Neuron (in vitro differentiated cells): Measurements from ENCODE around the gene GLI2.

Experiments used
- H2AFZ ChIP-seq: one replicate; pipeline ENCODE4 v1.6.1; 2013; ENCODE audit warnings: low read depth, mild to moderate bottlenecking, inconsistent platforms, low read length, moderate library complexity
- H3K27me3 ChIP-seq: one replicate; pipeline ENCODE4 v1.6.1; 2013; ENCODE audit warnings: low read length; ENCODE audit not compliant: insufficient read depth
- H3K36me3 ChIP-seq: one replicate; pipeline ENCODE4 v1.6.1; 2013; ENCODE audit warnings: low read length; ENCODE audit not compliant: insufficient read depth
- H3K4me1 ChIP-seq: one replicate; pipeline ENCODE4 v1.6.1; 2013; ENCODE audit warnings: low read length; ENCODE audit not compliant: insufficient read depth
- H3K4me3 ChIP-seq: 2 replicates; pipeline ENCODE4 v1.5.1; 2013; ENCODE audit warnings: mild to moderate bottlenecking, low read length, moderate library complexity
- H3K9me3 ChIP-seq: one replicate; pipeline ENCODE4 v1.6.1; 2013; ENCODE audit warnings: low read length

GLI2 gene

GRCh38 chr2:120767486-120768005 lies 31.9 kb downstream of the GLI2 start:
- Histone ChIP-seq H3K27me3 (no peaks in the 10 kb centered on the region), H2AFZ (no peak overlapping the region), H3K9me3 (no peaks in the 10 kb centered on the region), H3K4me3 (no peak overlapping the region), H3K4me1 (peaks cover 54% of the 10 kb centered on the region), H3K36me3 (no peaks in the 10 kb centered on the region)

- Histone ChIP-seq H3K36me3 (no peaks in the 10 kb centered on the region), H3K4me3 (no peak overlapping the region), H3K27me3 (no peaks in the 10 kb centered on the region), H3K9me3 (no peaks in the 10 kb centered on the region), H2AFZ (no peak overlapping the region), H3K4me1 (peaks cover 62% of the 10 kb centered on the region)
Measured at GRCh38 chr2:120768112-120769048, 32.7 kb downstream of the GLI2 start.

- H3K27me3 ChIP-seq = no peaks in the 10 kb centered on the region
- H3K36me3 ChIP-seq = no peaks in the 10 kb centered on the region
- H2AFZ ChIP-seq = no peak overlapping the region
- H3K4me1 ChIP-seq = peaks cover 55% of the 10 kb centered on the region
- H3K9me3 ChIP-seq = no peaks in the 10 kb centered on the region
- H3K4me3 ChIP-seq = no peak overlapping the region
Measured at GRCh38 chr2:120769076-120769786, 33.6 kb downstream of the GLI2 start.

- Histone ChIP-seq H2AFZ (no peak overlapping the region), H3K27me3 (no peaks in the 10 kb centered on the region), H3K9me3 (no peaks in the 10 kb centered on the region), H3K4me3 (no peak overlapping the region), H3K36me3 (no peaks in the 10 kb centered on the region), H3K4me1 (peaks cover 50% of the 10 kb centered on the region)
Measured at GRCh38 chr2:120769787-120770120, 34.1 kb downstream of the GLI2 start.

GRCh38 chr2:120770176-120770575 lies 34.5 kb downstream of the GLI2 start:
- Histone ChIP-seq H3K9me3 (no peaks in the 10 kb centered on the region), H2AFZ (no peak overlapping the region), H3K27me3 (no peaks in the 10 kb centered on the region), H3K4me3 (no peak overlapping the region), H3K36me3 (no peaks in the 10 kb centered on the region), H3K4me1 (peaks cover 46% of the 10 kb centered on the region)

- Histone ChIP-seq H3K27me3 (no peaks in the 10 kb centered on the region), H2AFZ (no peak overlapping the region), H3K4me1 (peaks cover 41% of the 10 kb centered on the region), H3K36me3 (no peaks in the 10 kb centered on the region), H3K9me3 (no peaks in the 10 kb centered on the region), H3K4me3 (no peak overlapping the region)
Measured at GRCh38 chr2:120770641-120771040, 35.0 kb downstream of the GLI2 start.

- H3K36me3 ChIP-seq = no peaks in the 10 kb centered on the region
- no peaks in the 10 kb centered on the region for H3K9me3 ChIP-seq
- H3K4me3 ChIP-seq = no peak overlapping the region
- peaks cover 35% of the 10 kb centered on the region for H3K4me1 ChIP-seq
- H3K27me3 ChIP-seq = no peaks in the 10 kb centered on the region
- no peak overlapping the region for H2AFZ ChIP-seq
Measured at GRCh38 chr2:120771111-120771780, 35.6 kb downstream of the GLI2 start.

GRCh38 chr2:120771781-120772208 lies 36.1 kb downstream of the GLI2 start:
- no peaks in the 10 kb centered on the region for H3K36me3 ChIP-seq
- no peaks in the 10 kb centered on the region for H3K27me3 ChIP-seq
- H3K4me3 ChIP-seq = no peak overlapping the region
- no peaks in the 10 kb centered on the region for H3K9me3 ChIP-seq
- H3K4me1 ChIP-seq = peaks cover 30% of the 10 kb centered on the region
- H2AFZ ChIP-seq = no peak overlapping the region

- no peaks in the 10 kb centered on the region for H3K27me3 ChIP-seq
- H3K36me3 ChIP-seq = no peaks in the 10 kb centered on the region
- no peak overlapping the region for H2AFZ ChIP-seq
- peaks cover 28% of the 10 kb centered on the region for H3K4me1 ChIP-seq
- no peaks in the 10 kb centered on the region for H3K9me3 ChIP-seq
- H3K4me3 ChIP-seq = no peak overlapping the region
Measured at GRCh38 chr2:120772261-120772660, 36.6 kb downstream of the GLI2 start.

GRCh38 chr2:120773186-120773800 lies 37.6 kb downstream of the GLI2 start:
- Histone ChIP-seq H3K27me3 (no peaks in the 10 kb centered on the region), H2AFZ (no peak overlapping the region), H3K9me3 (no peaks in the 10 kb centered on the region), H3K4me3 (no peak overlapping the region), H3K4me1 (peaks cover 28% of the 10 kb centered on the region), H3K36me3 (no peaks in the 10 kb centered on the region)

- Histone ChIP-seq H3K9me3 (no peaks in the 10 kb centered on the region), H3K4me3 (no peak overlapping the region), H3K36me3 (no peaks in the 10 kb centered on the region), H3K27me3 (no peaks in the 10 kb centered on the region), H3K4me1 (peaks cover 35% of the 10 kb centered on the region), H2AFZ (no peak overlapping the region)
Measured at GRCh38 chr2:120774557-120775160, 39.0 kb downstream of the GLI2 start.

- H3K4me1 ChIP-seq = peaks cover 41% of the 10 kb centered on the region
- no peaks in the 10 kb centered on the region for H3K27me3 ChIP-seq
- no peak overlapping the region for H3K4me3 ChIP-seq
- H3K36me3 ChIP-seq = no peaks in the 10 kb centered on the region
- H2AFZ ChIP-seq = no peak overlapping the region
- no peaks in the 10 kb centered on the region for H3K9me3 ChIP-seq
Measured at GRCh38 chr2:120775194-120775593, 39.5 kb downstream of the GLI2 start.
